KBM-7 (cell line): ENCODE results near the gene CADPS2.

Experiments used
- DNase-seq: peaks from one replicate; pipeline ENCODE4 v3.0.0-alpha.2; 2015
- in situ Hi-C: fragments of 300-500 bp; cut with MboI; formaldehyde crosslinking; loops from 2 replicates; pipeline ENCODE4 v1.14.3; 2020; ENCODE audit warnings: low sequenced_read_pairs, low pct_unique_long_range_greater_than_20kb, mixed read lengths

Gene CADPS2

DNA sequence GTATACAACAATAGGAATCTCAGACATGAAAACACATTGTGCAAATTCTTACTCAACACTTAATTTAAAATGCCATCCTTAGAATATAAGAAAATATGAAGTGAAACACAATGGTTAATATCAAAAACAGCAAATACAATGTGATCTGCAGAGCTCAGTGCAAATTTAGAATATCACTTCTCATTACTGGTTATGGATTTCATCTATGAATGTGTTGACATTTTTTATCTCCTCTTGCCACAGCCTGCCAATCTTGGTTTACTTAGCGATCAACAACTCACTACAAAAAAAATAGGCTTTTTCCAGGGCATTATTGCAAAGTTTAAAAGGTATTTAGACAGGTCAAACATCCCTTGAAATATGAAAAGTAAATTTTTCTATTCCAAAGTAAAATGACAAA, 158.5 kb downstream of the CADPS2 start:
- no peak for DNase-seq
- in situ Hi-C loops = no loop called here

DNA sequence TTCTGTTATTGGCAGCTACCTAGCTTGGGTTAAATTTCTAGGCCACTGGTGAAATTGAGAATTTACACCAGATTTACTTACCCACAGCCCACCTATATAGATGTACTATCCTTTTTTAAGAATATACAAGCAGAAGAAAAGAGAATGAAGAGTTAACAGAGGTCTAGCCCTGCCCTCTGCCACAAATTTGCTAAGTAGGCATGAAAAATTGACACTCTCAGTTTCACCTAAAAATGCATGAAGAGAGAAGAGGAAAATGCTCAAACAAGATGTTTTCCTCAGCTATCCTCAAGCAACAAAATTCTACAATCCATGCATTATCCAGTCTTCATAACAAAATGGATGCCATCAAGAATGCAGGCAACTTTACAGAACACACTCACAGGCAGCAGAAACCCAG, 158.9 kb downstream of the CADPS2 start:
- in situ Hi-C loops = no loop called here
- no peak for DNase-seq

DNA sequence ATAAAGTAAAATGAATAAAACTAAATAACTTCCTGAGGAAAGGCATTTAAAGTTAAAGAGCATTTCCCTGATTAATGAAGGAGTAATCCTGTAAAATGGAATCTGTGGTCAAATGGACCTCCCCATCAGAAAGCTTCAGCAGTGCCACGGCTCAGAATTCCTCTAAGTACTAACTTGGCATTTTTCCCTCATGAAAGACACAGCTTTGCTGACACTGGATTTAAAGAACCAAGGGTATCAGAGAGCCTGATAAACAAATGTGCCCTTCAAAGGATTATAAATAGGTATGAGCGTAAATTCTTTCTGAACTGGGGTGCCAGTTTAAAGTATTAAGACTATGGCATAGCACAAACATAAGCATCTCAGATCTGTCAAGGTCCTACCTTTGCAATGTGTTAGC, 159.4 kb downstream of the CADPS2 start:
- DNase-seq = no peak
- in situ Hi-C loops = no loop called here

DNA sequence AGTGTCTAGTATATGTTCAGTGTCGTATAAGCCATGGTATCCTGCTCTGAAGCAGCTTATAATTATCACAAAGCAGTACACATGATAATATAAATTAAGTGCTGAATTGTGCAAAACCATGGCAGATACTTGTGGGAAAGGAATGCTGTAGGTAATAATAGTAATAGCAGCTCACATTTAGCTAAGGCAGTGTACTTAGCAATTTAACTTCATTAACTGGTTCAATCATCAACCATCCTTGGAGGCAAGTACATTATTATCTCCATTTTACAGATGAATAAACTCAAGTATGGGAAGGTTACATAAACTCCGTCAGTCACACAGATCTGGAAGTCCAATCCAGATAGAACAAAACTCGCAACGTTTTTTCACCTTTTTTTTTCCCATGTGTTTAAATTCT, 161.9 kb downstream of the CADPS2 start:
- DNase-seq = no peak
- in situ Hi-C loops = no loop called here

GRCh38 chr7:122719010-122719578, 167.2 kb downstream of the CADPS2 start:
- no peak for DNase-seq
- in situ Hi-C loops = no loop called here

- in situ Hi-C loops = no loop called here
- no peak for DNase-seq
These were observed 168.7 kb downstream of the CADPS2 start for GRCh38 chr7:122717356-122718089.

DNA sequence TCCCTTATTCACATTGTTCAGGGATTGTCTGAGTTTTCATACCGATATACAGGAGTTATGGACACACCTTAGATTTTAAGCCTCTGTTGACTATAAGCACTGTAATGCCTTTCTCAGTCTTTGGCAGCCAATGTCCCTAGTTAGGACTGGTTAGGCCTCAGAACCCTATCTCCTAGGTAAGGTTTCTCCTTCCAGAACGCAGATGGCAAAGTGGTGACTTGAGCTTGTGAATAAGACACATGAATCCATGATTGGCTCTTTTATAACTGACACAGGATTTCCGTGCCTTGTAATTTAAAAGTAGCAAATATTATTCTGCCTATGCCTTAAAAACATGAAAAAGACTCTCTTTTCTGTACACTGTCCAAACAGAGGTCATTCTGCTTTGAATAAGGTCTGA, 171.1 kb downstream of the CADPS2 start:
- no peak for DNase-seq
- in situ Hi-C loops = no loop called here

DNA sequence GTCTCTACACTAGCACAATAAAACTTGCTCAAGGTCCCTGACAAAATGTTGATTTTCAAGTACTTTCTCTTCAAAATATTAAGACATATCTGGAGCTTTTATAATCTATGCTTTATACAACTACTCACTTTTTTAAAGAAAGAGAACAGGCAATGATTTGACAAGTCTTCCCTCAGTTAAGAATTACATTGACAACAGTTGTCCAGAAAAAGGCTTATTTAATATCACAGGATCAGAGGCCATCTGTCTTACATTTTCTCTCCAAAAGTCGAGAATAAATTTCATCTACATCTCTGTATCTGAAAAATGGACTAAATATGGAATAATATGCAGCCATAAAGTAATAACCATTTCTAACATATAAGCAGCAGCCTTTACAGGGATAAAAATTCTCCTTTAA, 175.3 kb downstream of the CADPS2 start:
- DNase-seq = no peak
- in situ Hi-C loops = no loop called here

GRCh38 chr7:122709930-122710646, 176.2 kb downstream of the CADPS2 start:
- in situ Hi-C loops = no loop called here
- DNase-seq = no peak

GRCh38 chr7:122706836-122707235, 179.4 kb downstream of the CADPS2 start:
- DNase-seq = no peak
- in situ Hi-C loops = no loop called here

GRCh38 chr7:122702872-122703510, 183.3 kb downstream of the CADPS2 start, which contains the start of gene RNF148:
Gene RNF148, minus strand, starts transcription at chr7:122702922. Its CDS starts 172 bp downstream, at chr7:122702750.
- in situ Hi-C loops = no loop called here
- no peak for DNase-seq

DNA sequence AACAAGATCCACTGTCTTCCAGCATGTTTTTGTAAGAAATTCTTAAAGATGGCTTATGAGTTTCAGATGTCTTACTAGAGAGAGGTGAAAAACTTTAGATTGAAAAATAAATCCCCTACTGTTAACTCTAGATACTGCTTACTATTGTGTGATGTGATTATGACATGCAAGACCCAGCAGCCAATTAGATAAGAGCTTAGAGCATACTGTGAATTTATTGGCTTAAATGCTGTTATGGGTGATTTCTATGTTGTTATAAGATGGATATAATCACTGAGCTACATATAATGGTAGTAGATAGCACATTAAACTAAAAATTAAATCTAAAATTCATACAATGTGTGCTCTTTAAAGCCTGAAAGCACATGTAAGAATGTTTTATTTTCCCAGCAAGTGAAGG, 187.2 kb downstream of the CADPS2 start, which contains the start of gene RNF133:
Gene RNF133, minus strand, starts transcription at position 101 of the 400 bp plus-strand sequence. CDS start 199 bp downstream, outside the sequence.
- DNase-seq = no peak
- in situ Hi-C loops = no loop called here

GRCh38 chr7:122695816-122696215, 190.4 kb downstream of the CADPS2 start:
- in situ Hi-C loops = no loop called here

GRCh38 chr7:122694697-122695096, 191.6 kb downstream of the CADPS2 start:
- in situ Hi-C loops = no loop called here
- no peak for DNase-seq

More at GRCh38 chr7:122695816-122696215, 190.4 kb downstream of the CADPS2 start:
- no peak for DNase-seq

GRCh38 chr7:122692769-122693309, 193.4 kb downstream of the CADPS2 start:
- DNase-seq = no peak
- in situ Hi-C loops = no loop called here

GRCh38 chr7:122691569-122692235, 194.6 kb downstream of the CADPS2 start:
- DNase-seq = no peak
- in situ Hi-C loops = no loop called here

- in situ Hi-C loops = no loop called here
- no peak for DNase-seq
These were observed 196.7 kb downstream of the CADPS2 start for GRCh38 chr7:122689346-122690109.

DNA sequence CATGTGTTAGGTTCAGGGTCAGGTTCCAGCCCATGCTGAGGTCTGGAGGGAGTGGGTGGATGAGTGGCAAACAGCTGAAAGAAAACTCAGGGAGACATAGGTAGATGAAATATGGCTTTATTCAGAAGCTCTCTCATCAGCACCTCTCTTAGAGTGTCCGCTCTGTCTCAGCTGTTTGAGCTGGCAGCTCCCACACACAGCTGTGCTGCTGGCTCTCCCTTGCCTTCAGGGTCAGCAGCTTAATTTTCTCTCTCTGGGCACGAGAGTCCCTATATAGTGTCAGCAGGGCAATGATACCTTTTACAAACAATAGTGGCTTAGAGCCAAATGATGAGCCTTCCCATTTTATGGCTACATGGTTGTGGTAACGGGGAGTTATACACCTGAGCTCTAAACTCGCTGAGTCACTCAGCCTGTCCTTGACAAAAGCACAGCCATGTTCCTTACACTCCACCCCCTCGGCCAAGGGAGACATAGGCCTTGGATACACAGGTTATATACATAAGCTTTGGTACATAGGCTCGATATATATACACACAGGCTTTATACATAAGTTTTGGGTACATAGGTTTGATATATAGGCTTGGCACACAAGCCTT, 197.8 kb downstream of the CADPS2 start:
- no peak for DNase-seq
- in situ Hi-C loops = no loop called here
